Measurements from ENCODE around the gene PRELID2.

The PRELID2 gene

GRCh38 chr5:145797336-145797735, 37.8 kb downstream of the PRELID2 start:
- DNase-seq (ENCODE audit: low read depth), result no peak

- no peak for DNase-seq (ENCODE audit: low read depth)
Measured at GRCh38 chr5:145796318-145796717, 38.8 kb downstream of the PRELID2 start.

GRCh38 chr5:145793574-145793973, 41.6 kb downstream of the PRELID2 start:
- DNase-seq (ENCODE audit: low read depth), result no peak

GRCh38 chr5:145792840-145793239, 42.3 kb downstream of the PRELID2 start:
- DNase-seq (ENCODE audit: low read depth), result no peak

GRCh38 chr5:145791866-145792265, 43.3 kb downstream of the PRELID2 start:
- DNase-seq (ENCODE audit: low read depth), result no peak

GRCh38 chr5:145787996-145788395, 47.1 kb downstream of the PRELID2 start:
- DNase-seq (ENCODE audit: low read depth), result no peak

- no peak for DNase-seq (ENCODE audit: low read depth)
Measured at GRCh38 chr5:145787507-145787906, 47.6 kb downstream of the PRELID2 start.

- DNase-seq (ENCODE audit: low read depth), result no peak
Measured at GRCh38 chr5:145787001-145787400, 48.1 kb downstream of the PRELID2 start.

GRCh38 chr5:145780982-145781381, 54.2 kb downstream of the PRELID2 start:
- DNase-seq (ENCODE audit: low read depth), result no peak

GRCh38 chr5:145778144-145778900, 56.8 kb downstream of the PRELID2 start:
- no peak for DNase-seq (ENCODE audit: low read depth)

GRCh38 chr5:145777445-145778063, 57.6 kb downstream of the PRELID2 start:
- DNase-seq (ENCODE audit: low read depth), result no peak

GRCh38 chr5:145776886-145777285, 58.3 kb downstream of the PRELID2 start:
- no peak for DNase-seq (ENCODE audit: low read depth)

- no peak for DNase-seq (ENCODE audit: low read depth)
Measured at GRCh38 chr5:145775893-145776444, 59.2 kb downstream of the PRELID2 start.

- no peak for DNase-seq (ENCODE audit: low read depth)
Measured at GRCh38 chr5:145775411-145775810, 59.7 kb downstream of the PRELID2 start.

- DNase-seq (ENCODE audit: low read depth), result no peak
Measured at GRCh38 chr5:145774442-145774841, 60.7 kb downstream of the PRELID2 start.

GRCh38 chr5:145772466-145772865, 62.7 kb downstream of the PRELID2 start:
- no peak for DNase-seq (ENCODE audit: low read depth)

GRCh38 chr5:145768863-145769262, 66.3 kb downstream of the PRELID2 start:
- no peak for DNase-seq (ENCODE audit: low read depth)

- no peak for DNase-seq (ENCODE audit: low read depth)
Measured at GRCh38 chr5:145764325-145764724, 70.8 kb downstream of the PRELID2 start.

GRCh38 chr5:145762833-145763232, 72.3 kb downstream of the PRELID2 start:
- no peak for DNase-seq (ENCODE audit: low read depth)

GRCh38 chr5:145761254-145761653, 73.9 kb downstream of the PRELID2 start:
- DNase-seq (ENCODE audit: low read depth), result no peak

- no peak for DNase-seq (ENCODE audit: low read depth)
Measured at GRCh38 chr5:145760660-145761059, 74.5 kb downstream of the PRELID2 start.

GRCh38 chr5:145752947-145753346, 82.2 kb downstream of the PRELID2 start:
- no peak for DNase-seq (ENCODE audit: low read depth)

GRCh38 chr5:145752534-145752933, 82.6 kb downstream of the PRELID2 start:
- no peak for DNase-seq (ENCODE audit: low read depth)

Data from stimulated activated CD8-positive, alpha-beta memory T cell treated with anti-CD3 and anti-CD28 coated beads, Interleukin-15, amount 100 ng/mL, for 1 hour (primary cell).